ENCODE results near the gene KANTR.

DNA sequence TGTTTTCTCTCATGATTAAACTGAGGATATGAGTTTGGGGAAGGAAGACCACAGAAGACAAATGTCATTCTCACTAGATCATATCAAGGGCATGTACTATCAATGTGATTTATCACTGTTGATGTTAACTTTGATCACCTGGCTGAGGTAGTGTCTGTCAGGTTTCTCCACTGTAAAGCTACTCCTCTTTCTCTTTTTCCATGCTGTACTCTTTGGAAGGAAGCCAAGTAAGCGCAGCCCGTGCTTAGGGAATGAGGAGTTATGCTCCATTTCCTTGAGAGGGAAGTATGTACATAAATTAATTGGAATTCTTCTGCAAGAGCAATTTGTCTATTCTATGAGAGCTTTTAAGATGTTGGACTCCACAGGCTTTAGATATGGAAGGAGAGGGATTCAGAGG lies 4.0 kb upstream of the KANTR start:
- TF ChIP-seq CTCF (IDR thresholded peaks at IDR 0.05) = no peak
- no peak for TF ChIP-seq POLR2A (IDR thresholded peaks at IDR 0.05)
